GM18505 (cell line): Measurements from ENCODE around the gene TMEM269.
"Not testable (repeated sequence)": the region's sequence is repeated elsewhere in the genome, so short reads cannot be mapped to it uniquely, and the experiment has no call there.

Experiments used
- ATAC-seq: cut with Tn5 transposase; IDR thresholded peaks from one replicate; pipeline ENCODE4 v1.9.1; 2021; ENCODE audit not compliant: unreplicated experiment
- POLR2A ChIP-seq: IDR thresholded peaks from 4 replicates; pipeline ENCODE4 v1.6.1; 2011; ENCODE audit warnings: borderline replicate concordance; ENCODE audit not compliant: insufficient read depth, insufficient read length; ENCODE audit errors: extremely low read depth

TMEM269 gene

GRCh38 chr1:42807056-42807668, 22.4 kb downstream of the TMEM269 start:
- no peak for ATAC-seq
- no peak for TF ChIP-seq POLR2A

GRCh38 chr1:42814815-42815214, 30.0 kb downstream of the TMEM269 start:
- ATAC-seq = not testable (repeated sequence)

DNA sequence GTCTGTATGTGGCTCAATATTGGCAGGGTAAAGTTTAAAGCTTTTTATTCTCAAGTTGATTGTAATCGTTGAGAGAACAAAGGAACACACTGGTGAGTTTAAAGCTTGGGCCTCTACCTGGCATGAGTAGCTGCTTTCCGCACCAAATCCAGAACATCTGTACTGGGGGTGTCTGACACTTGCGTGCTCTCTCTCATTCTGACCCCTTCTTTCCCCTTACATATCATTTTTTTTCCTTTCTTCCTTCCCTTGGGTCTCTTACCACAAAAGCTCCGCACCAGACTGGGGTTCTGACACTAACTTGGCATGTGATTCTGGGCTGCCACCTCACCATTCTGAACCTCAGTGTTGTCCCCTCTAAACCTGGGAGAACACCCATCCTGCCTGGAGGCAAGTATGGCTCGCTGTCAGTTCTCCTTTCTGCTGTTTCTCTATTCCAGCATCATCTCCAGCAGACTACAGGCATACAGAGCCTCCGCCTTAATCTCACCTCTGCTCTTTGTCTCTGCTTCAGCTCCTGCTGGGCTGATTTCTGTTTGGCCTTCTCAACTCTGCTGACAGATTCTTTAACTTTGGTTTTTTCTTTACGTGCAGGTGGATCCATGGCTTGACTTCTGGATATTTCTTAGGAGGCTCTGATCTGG, 31.3 kb downstream of the TMEM269 start:
- peak; percentile 1 for ATAC-seq
- TF ChIP-seq POLR2A = no peak

DNA sequence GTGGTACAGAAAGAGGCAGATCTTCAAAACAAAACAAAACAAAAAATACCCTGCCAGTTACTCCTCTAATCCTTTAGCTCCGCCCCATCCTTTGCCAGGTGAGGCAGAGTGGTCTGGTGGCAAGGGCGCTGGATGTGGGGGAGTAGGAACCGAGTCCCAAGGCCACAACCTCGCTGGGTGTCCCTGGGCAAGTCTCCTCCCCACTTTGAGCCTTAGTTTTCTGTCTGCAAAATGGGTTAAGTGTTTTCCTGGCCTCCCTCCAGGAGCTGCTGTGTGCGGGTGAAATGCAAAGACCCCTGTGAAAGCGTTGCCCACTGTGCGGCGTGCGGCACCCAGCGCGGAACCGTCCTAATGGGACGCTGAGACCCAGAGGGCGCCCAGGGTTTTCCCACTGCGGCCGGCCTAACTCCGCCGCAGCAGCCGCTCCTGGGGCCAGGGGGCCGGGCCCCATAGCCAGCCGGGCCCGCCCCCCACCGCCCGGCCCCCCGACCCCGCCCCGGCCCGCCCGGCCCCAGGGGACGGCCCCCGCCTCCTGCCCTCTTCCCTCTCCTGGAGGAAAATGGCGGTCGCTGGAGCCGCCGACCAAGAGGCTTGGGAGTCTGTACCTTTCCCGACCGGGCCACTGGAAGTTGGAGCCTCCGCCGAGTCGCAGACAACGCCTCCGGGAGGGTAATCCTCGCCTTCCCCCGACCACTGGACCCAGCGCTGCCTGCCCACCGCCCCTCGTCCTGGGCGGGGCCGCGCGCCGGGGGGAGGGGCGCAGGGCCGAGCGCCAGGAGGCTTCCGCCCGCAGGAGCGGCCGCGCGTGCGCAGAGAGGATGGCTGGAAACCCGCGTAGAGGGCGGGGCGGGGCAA, 32.0 kb downstream of the TMEM269 start, which contains the start of the genes ERMAP and SVBP:
ERMAP (plus strand) TSS at position 538 of the 855 bp plus-strand sequence. CDS start 13,327 bp downstream, outside the sequence.
SVBP (minus strand) TSS at position 813 of the 855 bp plus-strand sequence. CDS start 853 bp downstream, outside the sequence.
- peak; percentile 76 for TF ChIP-seq POLR2A
- ATAC-seq = peak; percentile 79

DNA sequence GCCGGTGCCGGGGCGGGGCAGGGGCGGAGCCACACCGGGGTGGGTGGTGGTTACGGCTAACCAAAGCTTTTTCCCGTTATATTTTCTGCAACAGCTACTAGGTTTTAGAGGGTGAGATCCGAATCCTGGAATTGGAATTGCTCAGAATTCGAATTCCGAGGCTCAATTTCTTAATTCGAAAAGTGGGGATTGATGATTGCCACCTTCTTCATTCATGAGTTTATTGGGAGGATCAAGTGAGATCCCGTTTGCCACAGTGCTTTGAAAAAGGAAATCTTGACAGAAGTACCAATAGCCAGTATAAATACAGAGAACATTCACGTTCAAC, 32.6 kb downstream of the TMEM269 start:
- no peak for TF ChIP-seq POLR2A
- no peak for ATAC-seq

DNA sequence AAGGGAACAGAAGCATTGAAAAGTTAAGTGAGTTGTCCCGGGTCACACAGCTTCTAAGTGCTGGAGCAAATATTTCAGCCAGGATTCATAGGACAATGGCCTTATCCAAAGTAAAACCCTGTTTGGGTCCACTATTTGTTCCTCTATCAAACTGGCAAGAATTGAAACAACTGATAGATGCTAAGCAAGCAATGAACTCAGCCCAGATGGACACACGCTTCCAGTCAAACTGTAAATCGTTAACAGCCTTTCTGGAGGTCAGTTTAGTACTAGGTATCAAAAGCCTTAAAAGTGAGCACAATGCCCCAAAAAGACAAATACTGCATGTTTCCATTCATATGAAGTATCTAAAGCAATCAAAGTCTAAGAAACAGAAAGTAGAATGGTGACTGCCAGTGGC, 33.2 kb downstream of the TMEM269 start:
- no peak for TF ChIP-seq POLR2A
- no peak for ATAC-seq

- no peak for TF ChIP-seq POLR2A
- ATAC-seq = no peak
Observed at GRCh38 chr1:42820813-42821212, 36.0 kb downstream of the TMEM269 start.

GRCh38 chr1:42821690-42822089, 36.9 kb downstream of the TMEM269 start:
- no peak for ATAC-seq
- no peak for TF ChIP-seq POLR2A

DNA sequence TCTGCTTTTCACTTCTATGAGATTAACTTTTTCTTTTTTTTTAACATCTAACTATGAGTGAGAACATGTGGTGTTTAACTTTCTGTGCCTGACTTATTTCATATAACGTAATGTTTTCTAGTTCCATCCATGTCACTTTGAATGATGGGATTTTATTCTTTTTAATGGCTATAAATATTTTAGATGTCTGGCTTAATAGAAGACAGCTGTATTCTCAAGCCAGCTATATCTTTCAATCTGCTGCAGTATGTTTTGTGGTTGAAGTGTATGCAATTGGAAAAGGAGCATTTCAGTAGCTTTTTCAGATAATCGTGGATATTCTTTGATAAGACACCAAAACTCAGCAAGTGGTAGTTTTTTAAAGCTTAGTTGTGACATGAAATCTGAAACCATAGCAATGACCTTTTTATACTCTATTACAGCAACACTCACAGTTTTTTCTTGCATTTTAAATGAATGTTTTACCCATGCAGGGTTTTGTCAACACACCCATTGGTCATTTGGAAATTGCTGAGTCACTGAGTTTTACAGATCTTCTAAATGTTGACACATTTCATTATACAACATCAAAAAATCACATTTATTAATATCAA, 38.1 kb downstream of the TMEM269 start:
- TF ChIP-seq POLR2A = no peak
- ATAC-seq = no peak

- ATAC-seq = no peak
- no peak for TF ChIP-seq POLR2A
Observed at GRCh38 chr1:42824481-42825035, 39.8 kb downstream of the TMEM269 start.

- no peak for ATAC-seq
- TF ChIP-seq POLR2A = no peak
Observed at GRCh38 chr1:42825036-42825851, 40.5 kb downstream of the TMEM269 start.

DNA sequence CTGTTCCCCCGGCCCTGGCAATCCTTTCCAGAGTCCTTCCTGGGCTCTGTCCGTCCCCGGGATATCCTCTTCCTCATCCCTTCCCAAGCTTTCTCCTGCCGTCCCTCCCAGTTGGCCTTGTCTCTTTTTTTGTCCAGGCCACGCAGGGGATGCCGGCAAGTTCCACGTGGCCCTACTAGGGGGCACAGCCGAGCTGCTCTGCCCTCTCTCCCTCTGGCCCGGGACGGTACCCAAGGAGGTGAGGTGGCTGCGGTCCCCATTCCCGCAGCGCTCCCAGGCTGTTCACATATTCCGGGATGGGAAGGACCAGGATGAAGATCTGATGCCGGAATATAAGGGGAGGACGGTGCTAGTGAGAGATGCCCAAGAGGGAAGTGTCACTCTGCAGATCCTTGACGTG, 45.8 kb downstream of the TMEM269 start:
- TF ChIP-seq POLR2A = no peak
- no peak for ATAC-seq
